ENCODE data around the gene CCDC24.

- no peak for TF ChIP-seq POLR2A (IDR thresholded peaks at IDR 0.05; ENCODE audit: low read length)
- no peak for TF ChIP-seq GATA1 (IDR thresholded peaks at IDR 0.05; ENCODE audit: low read depth, low read length)
Measured at GRCh38 chr1:44024031-44024902, 32.9 kb downstream of the CCDC24 start.
